ENCODE measurements around the gene CMSS1. TPM values are rescaled to one million over a fixed set of nuclear protein-coding genes. Genes with fewer than 3 reads are reported as not detected.

CMSS1 gene
- total RNA-seq, 1 experiment from 2014 or later, result 35.7 TPM

DNA sequence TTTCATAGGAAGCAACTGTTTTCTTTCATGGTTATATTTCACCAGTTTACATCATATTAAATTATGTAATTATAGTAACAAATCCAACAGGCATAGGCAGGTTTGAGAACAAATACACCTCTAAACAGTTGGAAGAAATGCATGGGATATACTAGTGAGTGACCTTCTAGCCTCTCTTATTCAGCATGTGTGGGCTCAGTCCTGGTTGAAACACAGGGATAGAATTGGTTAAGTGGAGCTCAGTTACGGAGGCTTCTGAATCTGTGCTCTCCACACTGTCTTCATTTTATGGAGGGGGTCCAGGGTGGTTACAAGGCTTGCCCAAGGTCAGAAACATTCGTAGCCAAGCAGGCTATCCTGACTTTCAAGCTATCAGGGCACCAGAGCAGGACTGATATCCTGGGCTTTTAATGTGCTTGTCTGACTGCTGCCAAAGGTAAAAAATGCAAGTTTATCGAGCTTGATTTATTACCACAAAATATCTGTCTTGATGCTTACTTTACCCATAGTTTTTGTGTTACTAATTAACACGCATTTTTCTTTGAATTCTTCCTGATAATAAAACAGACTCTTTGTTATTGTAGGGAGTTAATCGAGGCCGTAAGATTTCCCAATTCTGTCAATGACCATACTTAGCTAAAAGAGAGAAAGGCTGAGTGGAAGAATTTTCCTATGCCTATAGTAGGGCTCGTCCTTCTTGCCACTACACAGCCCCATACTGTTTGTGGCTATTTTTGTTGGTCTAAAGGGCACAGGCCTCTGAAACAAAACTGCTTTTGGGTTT is 207.1 kb downstream of the CMSS1 start:
- DNase-seq (ENCODE audit: low spot score), result no peak
- in situ Hi-C loops (cut with HindIII; ENCODE audit: low sequenced_read_pairs), result no loop called here

DNA sequence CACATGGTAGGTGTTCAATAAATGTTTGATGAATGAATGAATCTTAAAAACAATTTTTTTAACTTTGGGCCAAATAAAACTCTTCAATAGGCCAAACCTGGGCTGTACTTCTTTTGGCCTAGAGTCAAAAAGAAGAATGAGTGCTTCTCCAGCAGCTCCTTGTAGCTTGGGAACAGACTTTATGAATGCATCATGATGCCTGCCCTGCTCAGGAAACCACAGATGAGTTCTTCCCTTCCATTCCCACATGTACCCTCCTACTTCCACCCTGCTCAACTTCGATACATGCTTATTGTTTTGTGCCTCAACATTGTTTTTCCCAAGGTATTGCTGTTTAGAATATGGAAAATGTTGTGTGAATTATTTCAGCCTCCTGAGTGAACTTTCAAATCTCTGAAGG is 209.7 kb downstream of the CMSS1 start:
- in situ Hi-C loops (cut with HindIII; ENCODE audit: low sequenced_read_pairs), result no loop called here
- no peak for DNase-seq (ENCODE audit: low spot score)

- in situ Hi-C loops (cut with HindIII; ENCODE audit: low sequenced_read_pairs), result no loop called here
- DNase-seq (ENCODE audit: low spot score), result no peak
Observed at GRCh38 chr3:100029052-100029451, 211.4 kb downstream of the CMSS1 start.

- in situ Hi-C loops (cut with HindIII; ENCODE audit: low sequenced_read_pairs), result no loop called here
Observed at GRCh38 chr3:100029689-100030088, 212.0 kb downstream of the CMSS1 start.

DNA sequence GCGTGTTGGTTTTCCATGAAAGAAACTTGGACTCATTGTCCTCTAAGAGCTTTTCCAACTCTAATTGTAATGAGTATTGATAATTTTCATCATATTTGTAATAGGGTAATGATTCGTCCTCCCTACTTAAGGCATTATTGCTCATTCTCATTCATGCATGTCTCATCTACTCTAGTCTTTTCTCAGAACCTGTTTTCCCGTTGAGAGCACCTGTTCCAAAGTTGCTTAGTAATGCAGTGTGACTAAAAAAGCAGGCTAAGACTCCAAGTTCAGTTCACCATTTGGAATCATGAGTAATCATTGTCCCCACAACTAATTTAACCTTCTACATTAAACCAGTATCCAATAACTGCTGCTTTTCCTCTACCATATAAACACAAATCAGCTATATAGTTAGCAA is 212.7 kb downstream of the CMSS1 start:
- in situ Hi-C loops (cut with HindIII; ENCODE audit: low sequenced_read_pairs), result no loop called here
- DNase-seq (ENCODE audit: low spot score), result peak; percentile 41

More at GRCh38 chr3:100029689-100030088, 212.0 kb downstream of the CMSS1 start:
- DNase-seq (ENCODE audit: low spot score), result no peak

GRCh38 chr3:100030914-100031425 is 213.3 kb downstream of the CMSS1 start:
- in situ Hi-C loops (cut with HindIII; ENCODE audit: low sequenced_read_pairs), result no loop called here
- no peak for DNase-seq (ENCODE audit: low spot score)

DNA sequence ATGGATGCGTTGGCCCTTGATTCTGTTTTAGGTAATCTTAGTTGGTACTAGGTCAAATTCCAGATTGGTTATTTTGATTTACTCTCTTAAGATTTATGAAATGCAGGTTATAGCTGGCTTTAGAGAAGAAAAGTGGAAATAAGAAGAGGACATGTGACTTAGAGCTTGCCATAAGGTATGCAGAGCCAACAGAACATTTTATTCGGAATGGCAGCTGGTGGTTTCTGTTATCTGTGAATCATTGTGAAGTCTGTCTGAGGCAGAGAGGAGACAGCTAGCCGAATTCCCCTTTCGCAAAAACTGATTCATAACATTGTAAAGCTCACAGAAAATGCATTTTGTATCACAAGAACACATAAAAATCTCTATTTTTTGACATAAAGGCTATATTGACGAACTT is 214.6 kb downstream of the CMSS1 start:
- peak; percentile 50 for DNase-seq (ENCODE audit: low spot score)
- in situ Hi-C loops (cut with HindIII; ENCODE audit: low sequenced_read_pairs), result no loop called here

- in situ Hi-C loops (cut with HindIII; ENCODE audit: low sequenced_read_pairs), result no loop called here
- DNase-seq (ENCODE audit: low spot score), result no peak
Observed at GRCh38 chr3:100033184-100033583, 215.5 kb downstream of the CMSS1 start.

GRCh38 chr3:100033903-100034471 is 216.3 kb downstream of the CMSS1 start:
- DNase-seq (ENCODE audit: low spot score), result no peak
- in situ Hi-C loops (cut with HindIII; ENCODE audit: low sequenced_read_pairs), result no loop called here

DNA sequence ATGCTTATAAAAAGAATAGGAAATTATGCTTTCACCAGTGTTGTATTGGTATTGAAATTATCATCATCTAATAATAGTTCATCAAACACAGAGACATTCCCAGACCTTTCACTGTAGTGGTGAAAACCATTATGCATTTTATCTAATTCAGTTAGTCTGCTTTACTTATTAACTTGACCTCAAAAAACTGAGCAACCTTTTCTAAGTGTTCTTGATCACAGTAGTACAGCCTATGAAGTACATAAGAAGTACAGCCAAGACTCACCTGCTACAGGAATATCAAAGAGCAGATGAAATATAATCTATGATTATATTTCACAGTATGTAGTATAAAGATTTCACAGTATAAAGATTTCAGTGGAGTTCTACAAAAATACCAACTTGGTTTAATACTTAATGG is 221.4 kb downstream of the CMSS1 start:
- in situ Hi-C loops (cut with HindIII; ENCODE audit: low sequenced_read_pairs), result no loop called here
- no peak for DNase-seq (ENCODE audit: low spot score)

GRCh38 chr3:100040451-100041225 is 223.0 kb downstream of the CMSS1 start:
- DNase-seq (ENCODE audit: low spot score), result no peak
- in situ Hi-C loops (cut with HindIII; ENCODE audit: low sequenced_read_pairs), result no loop called here

GRCh38 chr3:100041328-100041749 is 223.7 kb downstream of the CMSS1 start:
- in situ Hi-C loops (cut with HindIII; ENCODE audit: low sequenced_read_pairs), result no loop called here
- no peak for DNase-seq (ENCODE audit: low spot score)

GRCh38 chr3:100042166-100042981 is 224.7 kb downstream of the CMSS1 start:
- no peak for DNase-seq (ENCODE audit: low spot score)
- in situ Hi-C loops (cut with HindIII; ENCODE audit: low sequenced_read_pairs), result no loop called here

GRCh38 chr3:100043271-100043670 is 225.6 kb downstream of the CMSS1 start:
- in situ Hi-C loops (cut with HindIII; ENCODE audit: low sequenced_read_pairs), result no loop called here
- no peak for DNase-seq (ENCODE audit: low spot score)

DNA sequence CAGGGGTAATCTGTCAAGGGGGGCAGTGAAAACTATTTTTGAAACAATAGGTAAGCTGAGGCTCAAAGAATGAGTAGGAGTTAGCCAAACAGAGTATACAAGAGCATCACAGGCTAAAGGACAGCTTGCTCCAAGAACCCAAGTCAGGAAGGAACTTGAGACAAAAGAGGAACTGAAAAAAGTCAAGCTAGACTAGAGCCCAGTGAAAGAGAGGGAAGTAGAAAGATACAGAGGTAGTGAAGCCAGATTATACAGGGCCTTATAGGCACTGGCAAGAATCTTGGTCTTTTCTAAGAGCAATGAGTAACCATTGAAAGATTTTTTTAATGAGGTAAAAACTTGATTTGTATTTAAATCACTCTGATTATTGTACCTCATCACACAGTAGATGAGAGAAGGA is 226.7 kb downstream of the CMSS1 start:
- in situ Hi-C loops (cut with HindIII; ENCODE audit: low sequenced_read_pairs), result no loop called here
- DNase-seq (ENCODE audit: low spot score), result no peak

GRCh38 chr3:100045696-100046095 is 228.0 kb downstream of the CMSS1 start:
- in situ Hi-C loops (cut with HindIII; ENCODE audit: low sequenced_read_pairs), result no loop called here
- no peak for DNase-seq (ENCODE audit: low spot score)

DNA sequence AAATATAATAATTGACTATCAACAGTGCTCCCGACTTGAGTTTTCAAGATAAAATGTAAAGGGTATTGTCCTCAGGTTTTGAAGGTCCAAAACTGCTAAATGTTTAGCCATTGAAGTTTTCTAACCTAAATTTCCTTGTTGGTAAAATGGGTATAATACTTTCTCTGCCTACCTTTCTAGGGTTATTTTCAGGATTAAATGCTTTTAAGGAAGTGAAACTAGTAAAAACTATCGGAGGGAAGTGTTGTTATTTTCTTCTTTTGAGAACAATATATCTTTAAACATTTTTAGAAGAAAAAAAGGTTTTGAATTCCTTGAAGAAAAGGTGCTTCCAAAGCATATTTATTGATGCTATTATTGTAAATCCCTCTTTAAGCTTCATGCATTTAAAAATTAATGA is 229.3 kb downstream of the CMSS1 start:
- no peak for DNase-seq (ENCODE audit: low spot score)
- in situ Hi-C loops (cut with HindIII; ENCODE audit: low sequenced_read_pairs), result no loop called here

DNA sequence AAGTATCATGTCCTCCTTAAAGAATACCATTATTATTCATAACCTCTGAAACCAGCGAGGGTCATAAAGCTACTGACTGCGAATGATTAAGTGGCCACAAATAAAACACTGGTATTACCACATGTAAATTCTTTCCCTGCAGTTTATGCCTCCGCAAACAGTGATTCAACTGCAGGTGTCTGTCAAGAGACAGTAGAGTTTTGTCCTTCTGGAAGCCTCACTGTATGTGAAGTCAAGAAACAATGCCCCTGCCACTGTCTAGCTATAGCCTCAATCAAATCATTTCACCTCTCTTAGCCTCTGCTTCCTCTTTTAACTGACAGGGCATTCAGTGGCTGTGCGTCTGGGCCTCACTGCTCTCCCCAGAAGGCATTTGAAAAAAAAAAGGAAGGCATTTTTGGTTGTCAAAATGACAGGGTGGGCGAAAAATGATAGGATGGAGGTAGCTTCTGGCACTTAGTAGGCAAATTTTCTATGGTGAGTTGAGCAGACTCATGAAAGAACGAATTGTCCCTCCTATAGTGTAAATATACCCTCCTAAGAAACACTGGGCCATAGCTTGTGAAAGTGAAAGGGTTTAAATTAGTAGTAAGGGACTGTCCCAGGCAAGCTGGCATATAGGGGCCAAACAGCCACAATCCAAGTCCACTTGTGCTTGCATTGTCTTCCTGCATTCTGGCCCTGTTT is 229.9 kb downstream of the CMSS1 start:
- no peak for DNase-seq (ENCODE audit: low spot score)
- in situ Hi-C loops (cut with HindIII; ENCODE audit: low sequenced_read_pairs), result no loop called here

DNA sequence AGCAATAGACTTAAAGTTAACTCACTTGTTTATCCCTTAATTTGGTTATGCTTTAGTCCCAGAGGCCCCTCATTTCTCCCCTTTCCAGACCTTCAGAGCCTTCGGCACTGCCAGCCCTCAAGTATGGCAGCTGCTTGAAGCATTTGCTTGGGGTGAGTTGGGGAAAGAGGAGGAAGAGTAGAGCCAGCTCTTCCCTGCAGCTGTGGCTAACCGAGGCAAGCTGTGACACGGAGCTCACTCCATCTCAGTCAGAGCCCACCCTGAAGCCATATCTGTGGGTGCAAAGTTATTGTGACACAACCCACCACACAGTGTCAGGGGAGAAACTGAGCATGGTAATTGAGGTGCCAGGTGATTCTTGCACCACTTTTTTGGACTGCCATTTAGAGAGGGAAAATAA is 230.6 kb downstream of the CMSS1 start:
- no peak for DNase-seq (ENCODE audit: low spot score)
- in situ Hi-C loops (cut with HindIII; ENCODE audit: low sequenced_read_pairs), result no loop called here
